SJSA1 (cell line): Measurements from ENCODE around the gene MYBPC3. TPM values are rescaled to one million over a fixed set of nuclear protein-coding genes. Genes with fewer than 3 reads are reported as not detected.

ENCODE experiments used
- DNase-seq, 2 experiments: peaks; one replicate each; pipeline ENCODE4 v3.0.0-alpha.2; 2015 to 2020; ENCODE audit warnings: low spot score in 2 of 2, low read depth in 1 of 2
- H3K27ac ChIP-seq: fragments of 250-450 bp; sonication (Bioruptor Pico); 2 replicates; pipeline ENCODE4 v1.5.1; 2020; ENCODE audit warnings: mild to moderate bottlenecking, moderate library complexity
- H3K27me3 ChIP-seq: fragments of 250-450 bp; sonication (Bioruptor Pico); replicated peaks from 2 replicates; pipeline ENCODE4 v1.5.1; 2020; ENCODE audit warnings: mild to moderate bottlenecking, moderate library complexity
- H3K36me3 ChIP-seq: fragments of 250-450 bp; sonication (Bioruptor Pico); 2 replicates; pipeline ENCODE4 v1.5.1; 2020; ENCODE audit warnings: mild to moderate bottlenecking
- H3K4me1 ChIP-seq: fragments of 250-450 bp; sonication (Bioruptor Pico); replicated peaks from 2 replicates; pipeline ENCODE4 v1.6.1; 2021; ENCODE audit warnings: mild to moderate bottlenecking
- H3K4me3 ChIP-seq: fragments of 250-450 bp; sonication (Bioruptor Pico); 2 replicates; pipeline ENCODE4 v1.5.1; 2020; ENCODE audit warnings: mild to moderate bottlenecking
- H3K9me3 ChIP-seq: fragments of 250-450 bp; sonication (Bioruptor Pico); replicated peaks from 2 replicates; pipeline ENCODE4 v1.5.1; 2020; ENCODE audit warnings: mild to moderate bottlenecking
- total RNA-seq: library from RNA; depleted of rRNA; stranded (reverse); fragments of >200 nt; shearing (Covaris generic); gene quantifications from 2 replicates; pipeline ENCODE4 v1.2.3, GENCODE V29; 2014; rRNA removed

The MYBPC3 gene
- total RNA-seq, 1 experiment from 2014 or later, result not detected

DNA sequence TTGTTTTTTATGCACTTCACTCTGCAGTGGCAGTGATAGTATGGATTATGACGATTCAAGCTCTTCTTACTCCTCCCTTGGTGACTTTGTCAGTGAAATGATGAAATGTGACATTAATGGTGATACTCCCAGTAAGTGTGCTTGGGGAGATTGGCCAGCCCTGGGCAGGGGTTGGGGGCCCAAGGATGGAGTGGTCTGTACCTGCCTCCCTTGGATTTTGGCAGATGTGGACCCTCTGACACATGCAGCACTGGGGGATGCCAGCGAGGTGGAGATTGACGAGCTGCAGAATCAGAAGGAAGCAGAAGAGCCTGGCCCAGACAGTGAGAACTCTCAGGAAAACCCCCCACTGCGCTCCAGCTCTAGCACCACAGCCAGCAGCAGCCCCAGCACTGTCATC, 68.4 kb downstream of the MYBPC3 start:
- no peak overlapping the region for H3K4me3 ChIP-seq
- H3K27me3 ChIP-seq, result no peaks in the 10 kb centered on the region
- no peak for DNase-seq
- H3K27ac ChIP-seq, result no peak overlapping the region
- H3K36me3 ChIP-seq, result peaks cover 96% of the 10 kb centered on the region
- H3K4me1 ChIP-seq, result no peaks in the 10 kb centered on the region
- no peaks in the 10 kb centered on the region for H3K9me3 ChIP-seq

DNA sequence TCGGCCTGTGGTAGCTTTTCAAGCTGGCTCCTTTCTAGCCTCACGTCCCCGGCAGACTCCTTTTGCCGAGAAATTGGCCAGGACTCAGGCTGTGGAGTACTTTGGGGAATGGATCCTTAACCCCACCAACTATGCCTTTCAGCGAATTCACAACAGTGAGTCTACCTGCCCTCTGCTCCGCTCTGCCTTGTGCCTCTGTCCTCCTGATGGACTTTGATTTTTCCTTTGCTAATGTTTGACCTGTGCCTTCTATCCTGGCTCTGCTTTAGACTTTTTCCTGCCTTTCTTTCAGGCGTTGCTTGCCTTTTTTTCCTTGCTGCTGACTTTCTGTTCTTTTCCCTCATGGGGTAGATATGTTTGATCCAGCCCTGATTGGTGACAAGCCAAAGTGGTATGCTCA, 70.0 kb downstream of the MYBPC3 start:
- no peaks in the 10 kb centered on the region for H3K9me3 ChIP-seq
- H3K36me3 ChIP-seq, result peaks cover 98% of the 10 kb centered on the region
- DNase-seq, result no peak
- no peaks in the 10 kb centered on the region for H3K27me3 ChIP-seq
- no peaks in the 10 kb centered on the region for H3K4me1 ChIP-seq
- no peak overlapping the region for H3K27ac ChIP-seq
- no peak overlapping the region for H3K4me3 ChIP-seq

Other genes with a start within 250 kb of the MYBPC3 start
- 58.5 and 134 TPM in 2 replicates for gene ARFGAP2, start 175.8 kb downstream of the MYBPC3 start, total RNA-seq
- gene PACSIN3, start 166.3 kb downstream of the MYBPC3 start, total RNA-seq, result 18.8 and 23.2 TPM in 2 replicates
- gene DDB2, start 137.7 kb downstream of the MYBPC3 start, total RNA-seq, result 41.3 and 63.5 TPM in 2 replicates
- gene ACP2, start 103.9 kb downstream of the MYBPC3 start, total RNA-seq, result 29.8 and 34.4 TPM in 2 replicates
- gene NR1H3, start 94.7 kb downstream of the MYBPC3 start, total RNA-seq, result 11.1 and 11.8 TPM in 2 replicates
- gene MADD, start 82.6 kb downstream of the MYBPC3 start, total RNA-seq, result 15.7 and 20.9 TPM in 2 replicates
- gene SPI1, start 25.8 kb upstream of the MYBPC3 start, total RNA-seq, result not detected in 2 replicates
- gene SLC39A13, start 55.9 kb upstream of the MYBPC3 start, total RNA-seq, result 42.0 and 76.0 TPM in 2 replicates
- 295 and 358 TPM in 2 replicates for gene PSMC3, start 73.7 kb upstream of the MYBPC3 start, total RNA-seq
- gene RAPSN, start 96.4 kb upstream of the MYBPC3 start, total RNA-seq, result 0.34 TPM in 1 of 2 replicates, not detected in the other
- gene CELF1, start 200.4 kb upstream of the MYBPC3 start, total RNA-seq, result 50.6 and 77.6 TPM in 2 replicates
- 134 and 165 TPM in 2 replicates for gene PTPMT1, start 212.9 kb upstream of the MYBPC3 start, total RNA-seq
- 22.9 and 34.9 TPM in 2 replicates for gene KBTBD4, start 226.3 kb upstream of the MYBPC3 start, total RNA-seq
- 101 and 123 TPM in 2 replicates for gene NDUFS3, start 226.4 kb upstream of the MYBPC3 start, total RNA-seq
- not detected in 2 replicates for gene FAM180B, start 234.0 kb upstream of the MYBPC3 start, total RNA-seq
- gene C1QTNF4, start 241.7 kb upstream of the MYBPC3 start, total RNA-seq, result 0.39 TPM in 1 of 2 replicates, not detected in the other